ENCODE measurements around the gene GFI1B.

GFI1B gene

GRCh38 chr9:132982458-132982857, 4.0 kb downstream of the GFI1B start:
- H3K27me3 ChIP-seq (replicated peaks; ENCODE audit: control insufficient read depth, insufficient read depth, low read length, poor library complexity, severe bottlenecking), result peaks cover 17% of the 10 kb centered on the region
- H3K36me3 ChIP-seq (ENCODE audit: control insufficient read depth, insufficient read depth, low read length), result no peaks in the 10 kb centered on the region
- H3K9me3 ChIP-seq (ENCODE audit: control insufficient read depth, low read length), result no peaks in the 10 kb centered on the region
- no peaks in the 10 kb centered on the region for H3K4me1 ChIP-seq (ENCODE audit: control insufficient read depth, insufficient read depth, low read length, poor library complexity, severe bottlenecking)
- no peak overlapping the region for H3K4me3 ChIP-seq (ENCODE audit: insufficient read depth, low read depth, low read length, poor library complexity, severe bottlenecking)
- DNase-seq, result no peak
- H3K27ac ChIP-seq (ENCODE audit: insufficient read depth, low read length, poor library complexity, severe bottlenecking), result no peak overlapping the region

- H3K4me1 ChIP-seq (ENCODE audit: control insufficient read depth, insufficient read depth, low read length, poor library complexity, severe bottlenecking), result no peaks in the 10 kb centered on the region
- no peaks in the 10 kb centered on the region for H3K36me3 ChIP-seq (ENCODE audit: control insufficient read depth, insufficient read depth, low read length)
- H3K4me3 ChIP-seq (ENCODE audit: insufficient read depth, low read depth, low read length, poor library complexity, severe bottlenecking), result no peak overlapping the region
- no peaks in the 10 kb centered on the region for H3K9me3 ChIP-seq (ENCODE audit: control insufficient read depth, low read length)
- peaks cover 12% of the 10 kb centered on the region for H3K27me3 ChIP-seq (replicated peaks; ENCODE audit: control insufficient read depth, insufficient read depth, low read length, poor library complexity, severe bottlenecking)
- DNase-seq, result no peak
- no peak overlapping the region for H3K27ac ChIP-seq (ENCODE audit: insufficient read depth, low read length, poor library complexity, severe bottlenecking)
These were observed 5.2 kb downstream of the GFI1B start for GRCh38 chr9:132983491-132984201.

- DNase-seq, result no peak
- no peak overlapping the region for H3K27ac ChIP-seq (ENCODE audit: insufficient read depth, low read length, poor library complexity, severe bottlenecking)
- no peaks in the 10 kb centered on the region for H3K9me3 ChIP-seq (ENCODE audit: control insufficient read depth, low read length)
- no peaks in the 10 kb centered on the region for H3K36me3 ChIP-seq (ENCODE audit: control insufficient read depth, insufficient read depth, low read length)
- H3K4me1 ChIP-seq (ENCODE audit: control insufficient read depth, insufficient read depth, low read length, poor library complexity, severe bottlenecking), result no peaks in the 10 kb centered on the region
- H3K27me3 ChIP-seq (replicated peaks; ENCODE audit: control insufficient read depth, insufficient read depth, low read length, poor library complexity, severe bottlenecking), result peaks cover 4% of the 10 kb centered on the region
- H3K4me3 ChIP-seq (ENCODE audit: insufficient read depth, low read depth, low read length, poor library complexity, severe bottlenecking), result no peak overlapping the region
These were observed 5.9 kb downstream of the GFI1B start for GRCh38 chr9:132984202-132985070.

GRCh38 chr9:132985071-132985350, 6.5 kb downstream of the GFI1B start:
- DNase-seq, result no peak
- H3K36me3 ChIP-seq (ENCODE audit: control insufficient read depth, insufficient read depth, low read length), result no peaks in the 10 kb centered on the region
- H3K27ac ChIP-seq (ENCODE audit: insufficient read depth, low read length, poor library complexity, severe bottlenecking), result no peak overlapping the region
- H3K4me3 ChIP-seq (ENCODE audit: insufficient read depth, low read depth, low read length, poor library complexity, severe bottlenecking), result no peak overlapping the region
- H3K9me3 ChIP-seq (ENCODE audit: control insufficient read depth, low read length), result no peaks in the 10 kb centered on the region
- no peaks in the 10 kb centered on the region for H3K27me3 ChIP-seq (replicated peaks; ENCODE audit: control insufficient read depth, insufficient read depth, low read length, poor library complexity, severe bottlenecking)
- no peaks in the 10 kb centered on the region for H3K4me1 ChIP-seq (ENCODE audit: control insufficient read depth, insufficient read depth, low read length, poor library complexity, severe bottlenecking)

- no peak overlapping the region for H3K4me3 ChIP-seq (ENCODE audit: insufficient read depth, low read depth, low read length, poor library complexity, severe bottlenecking)
- no peaks in the 10 kb centered on the region for H3K9me3 ChIP-seq (ENCODE audit: control insufficient read depth, low read length)
- no peaks in the 10 kb centered on the region for H3K36me3 ChIP-seq (ENCODE audit: control insufficient read depth, insufficient read depth, low read length)
- no peaks in the 10 kb centered on the region for H3K27me3 ChIP-seq (replicated peaks; ENCODE audit: control insufficient read depth, insufficient read depth, low read length, poor library complexity, severe bottlenecking)
- no peak for DNase-seq
- no peak overlapping the region for H3K27ac ChIP-seq (ENCODE audit: insufficient read depth, low read length, poor library complexity, severe bottlenecking)
- no peaks in the 10 kb centered on the region for H3K4me1 ChIP-seq (ENCODE audit: control insufficient read depth, insufficient read depth, low read length, poor library complexity, severe bottlenecking)
These were observed 7.0 kb downstream of the GFI1B start for GRCh38 chr9:132985489-132985888.

- Histone ChIP-seq H3K36me3 (ENCODE audit: control insufficient read depth, insufficient read depth, low read length) (no peaks in the 10 kb centered on the region), H3K4me1 (ENCODE audit: control insufficient read depth, insufficient read depth, low read length, poor library complexity, severe bottlenecking) (no peaks in the 10 kb centered on the region), H3K9me3 (ENCODE audit: control insufficient read depth, low read length) (no peaks in the 10 kb centered on the region), H3K27ac (ENCODE audit: insufficient read depth, low read length, poor library complexity, severe bottlenecking) (no peak overlapping the region), H3K27me3 (replicated peaks; ENCODE audit: control insufficient read depth, insufficient read depth, low read length, poor library complexity, severe bottlenecking) (no peaks in the 10 kb centered on the region), H3K4me3 (ENCODE audit: insufficient read depth, low read depth, low read length, poor library complexity, severe bottlenecking) (no peak overlapping the region)
- DNase-seq, result no peak
These were observed 7.6 kb downstream of the GFI1B start for GRCh38 chr9:132986114-132986513.

- Histone ChIP-seq H3K27me3 (replicated peaks; ENCODE audit: control insufficient read depth, insufficient read depth, low read length, poor library complexity, severe bottlenecking) (no peaks in the 10 kb centered on the region), H3K9me3 (ENCODE audit: control insufficient read depth, low read length) (no peaks in the 10 kb centered on the region), H3K4me3 (ENCODE audit: insufficient read depth, low read depth, low read length, poor library complexity, severe bottlenecking) (no peak overlapping the region), H3K27ac (ENCODE audit: insufficient read depth, low read length, poor library complexity, severe bottlenecking) (no peak overlapping the region), H3K4me1 (ENCODE audit: control insufficient read depth, insufficient read depth, low read length, poor library complexity, severe bottlenecking) (no peaks in the 10 kb centered on the region), H3K36me3 (ENCODE audit: control insufficient read depth, insufficient read depth, low read length) (no peaks in the 10 kb centered on the region)
- DNase-seq, result no peak
These were observed 8.4 kb downstream of the GFI1B start for GRCh38 chr9:132986640-132987620.

- no peaks in the 10 kb centered on the region for H3K27me3 ChIP-seq (replicated peaks; ENCODE audit: control insufficient read depth, insufficient read depth, low read length, poor library complexity, severe bottlenecking)
- H3K36me3 ChIP-seq (ENCODE audit: control insufficient read depth, insufficient read depth, low read length), result no peaks in the 10 kb centered on the region
- H3K9me3 ChIP-seq (ENCODE audit: control insufficient read depth, low read length), result no peaks in the 10 kb centered on the region
- no peak overlapping the region for H3K27ac ChIP-seq (ENCODE audit: insufficient read depth, low read length, poor library complexity, severe bottlenecking)
- no peak for DNase-seq
- no peaks in the 10 kb centered on the region for H3K4me1 ChIP-seq (ENCODE audit: control insufficient read depth, insufficient read depth, low read length, poor library complexity, severe bottlenecking)
- H3K4me3 ChIP-seq (ENCODE audit: insufficient read depth, low read depth, low read length, poor library complexity, severe bottlenecking), result no peak overlapping the region
These were observed 9.9 kb downstream of the GFI1B start for GRCh38 chr9:132988244-132989013.

- no peaks in the 10 kb centered on the region for H3K4me1 ChIP-seq (ENCODE audit: control insufficient read depth, insufficient read depth, low read length, poor library complexity, severe bottlenecking)
- H3K27ac ChIP-seq (ENCODE audit: insufficient read depth, low read length, poor library complexity, severe bottlenecking), result no peak overlapping the region
- H3K27me3 ChIP-seq (replicated peaks; ENCODE audit: control insufficient read depth, insufficient read depth, low read length, poor library complexity, severe bottlenecking), result no peaks in the 10 kb centered on the region
These were observed 10.5 kb downstream of the GFI1B start for GRCh38 chr9:132989014-132989310.

More at GRCh38 chr9:132989014-132989310, 10.5 kb downstream of the GFI1B start:
- H3K4me3 ChIP-seq (ENCODE audit: insufficient read depth, low read depth, low read length, poor library complexity, severe bottlenecking), result no peak overlapping the region
- no peak for DNase-seq
- H3K9me3 ChIP-seq (ENCODE audit: control insufficient read depth, low read length), result no peaks in the 10 kb centered on the region
- H3K36me3 ChIP-seq (ENCODE audit: control insufficient read depth, insufficient read depth, low read length), result no peaks in the 10 kb centered on the region

Measured in effector memory CD4-positive, alpha-beta T cell (primary cell).